Measurements from ENCODE around the gene ABCC2.

- TF ChIP-seq SUZ12 (IDR thresholded peaks at IDR 0.05; ENCODE audit: extremely low read depth, insufficient read depth, insufficient read length) (no peak), ZNF274 (IDR thresholded peaks at IDR 0.05; ENCODE audit: low read depth, low read length) (no peak)
These were observed at the start of gene ABCC2 for GRCh38 chr10:99782447-99783286.

Data from NT2/D1 (cell line).